Panc1 (cell line): ENCODE measurements around the gene LDLRAD4. TPM values are rescaled to one million over a fixed set of nuclear protein-coding genes. Genes with fewer than 3 reads are reported as not detected.

Experiments
- ATAC-seq: fragments of 200-7000 bp; cut with Tn5 transposase; 2 replicates; pipeline ENCODE4 v1.9.1; 2020; ENCODE audit warnings: mild to moderate bottlenecking, moderate library complexity
- BruUV-seq: library from RNA; stranded (reverse); fragments of 400-500 nt; replicated peaks from 2 replicates; lab custom pipeline; 2021; lab: Mats Ljungman, UMichigan
- CTCF ChIA-PET: fragments of 300-600 bp; sonication (Branson Sonifier 250); formaldehyde crosslinking; loops from one replicate; lab custom pipeline; 2022; ENCODE audit warnings: antibody characterized with exemption; lab: Charles Lee
- POLR2A ChIA-PET: fragments of 300-600 bp; sonication (Branson Sonifier 250); formaldehyde crosslinking; loops from one replicate; lab custom pipeline; 2022; ENCODE audit warnings: antibody characterized with exemption; lab: Charles Lee
- DNase-seq: peaks from one replicate; pipeline ENCODE4 v3.0.0-alpha.2; 2010; ENCODE audit warnings: low read depth, low spot score
- H3K27ac ChIP-seq: 2 replicates; pipeline ENCODE4 v1.5.1; 2011; ENCODE audit warnings: mild to moderate bottlenecking, low read length, inconsistent platforms
- H3K27me3 ChIP-seq: fragments of 200-500 bp; sonication (Bioruptor generic); 2 replicates; pipeline ENCODE4 v1.6.0; 2014; ENCODE audit warnings: low read length, inconsistent platforms; ENCODE audit not compliant: control insufficient read depth, insufficient read depth
- H3K36me3 ChIP-seq: fragments of 200-500 bp; sonication (Bioruptor generic); 2 replicates; pipeline ENCODE4 v1.5.1; 2014; ENCODE audit warnings: inconsistent platforms, mild to moderate bottlenecking, low read length, moderate library complexity; ENCODE audit not compliant: control insufficient read depth, insufficient read depth
- H3K4me1 ChIP-seq: 2 replicates; pipeline ENCODE4 v1.5.1; 2011; ENCODE audit warnings: inconsistent platforms, mild to moderate bottlenecking, low read length, moderate library complexity; ENCODE audit not compliant: control insufficient read depth, insufficient read depth
- H3K4me3 ChIP-seq, 2 experiments: 2 replicates each; pipeline ENCODE4 v1.5.1; 2011 to 2012; ENCODE audit warnings: low read depth in 2 of 2, low read length in 2 of 2, mild to moderate bottlenecking in 2 of 2, inconsistent platforms in 1 of 2, moderate library complexity in 1 of 2
- H3K9me3 ChIP-seq: fragments of 200-500 bp; sonication (Bioruptor generic); 2 replicates; pipeline ENCODE4 v1.5.1; 2014; ENCODE audit warnings: low read depth, mild to moderate bottlenecking, inconsistent platforms, low read length, moderate library complexity; ENCODE audit not compliant: control insufficient read depth, insufficient read depth
- CTCF ChIP-seq: fragments of 450-650 bp; IDR thresholded peaks from 2 replicates; pipeline ENCODE4 v1.5.1; 2017; ENCODE audit warnings: mild to moderate bottlenecking
- POLR2AphosphoS5 ChIP-seq: IDR thresholded peaks from 2 replicates; pipeline ENCODE4 v1.6.1; 2012; ENCODE audit warnings: mild to moderate bottlenecking, low read depth, low read length, moderate library complexity
- REST ChIP-seq, 2 experiments: IDR thresholded peaks; 2 replicates each; pipeline ENCODE4 v1.6.1; 2011 to 2012; ENCODE audit warnings: low read depth in 2 of 2, control low read depth in 1 of 2, low read length in 1 of 2, mild to moderate bottlenecking in 1 of 2, moderate library complexity in 1 of 2; ENCODE audit not compliant: insufficient read depth in 1 of 2
- SIN3A ChIP-seq: IDR thresholded peaks from 2 replicates; pipeline ENCODE4 v1.6.1; 2012; ENCODE audit warnings: low read depth, mild to moderate bottlenecking, low read length, moderate library complexity, borderline replicate concordance; ENCODE audit not compliant: insufficient read depth
- TCF7L2 ChIP-seq: IDR thresholded peaks from 2 replicates; pipeline ENCODE4 v1.6.1; 2011; ENCODE audit warnings: mild to moderate bottlenecking, low read depth, low read length, inconsistent platforms
- in situ Hi-C: cut with HindIII; loops from 2 replicates; pipeline ENCODE4 v1.10.0; 2016; ENCODE audit warnings: low sequenced_read_pairs, low pct_unique_long_range_greater_than_20kb
- intact Hi-C: fragments of 100-400 bp; cut with micrococcal nuclease; formaldehyde crosslinking; loops from one replicate; pipeline ENCODE4 v1.10.0; 2022; ENCODE audit not compliant: unreplicated experiment
- total RNA-seq: library from RNA; stranded (reverse); gene quantifications from one replicate; pipeline ENCODE4 v1.2.1, GENCODE V29; 2021; ENCODE audit not compliant: unreplicated experiment

LDLRAD4 gene
- total RNA-seq, 1 experiment from 2014 or later = 0.28 TPM

- in situ Hi-C loops (no loop called here), intact Hi-C loops (loop anchor here (5.0 to 10.0 kb wide), 2 partner anchors 76 to 239 kb away; no protein-coding TSS in a partner anchor)
- ChIA-PET CTCF (no interaction called here), POLR2A (no interaction called here)
- no TSS peak for BruUV-seq
- TF ChIP-seq TCF7L2 (no peak), POLR2AphosphoS5 (no peak), SIN3A (no peak), CTCF (no peak), REST (IDR thresholded peaks at IDR 0.05; ENCODE audit: insufficient read depth in 1 of 2, low read depth in 2 of 2, low read length in 1 of 2) (no peak)
- ATAC-seq (no peak), DNase-seq (no peak)
- no peak overlapping the region for H3K4me3 ChIP-seq
- no peak overlapping the region for H3K27ac ChIP-seq
- no peaks in the 10 kb centered on the region for H3K36me3 ChIP-seq
- no peaks in the 10 kb centered on the region for H3K9me3 ChIP-seq
- peaks cover 18% of the 10 kb centered on the region for H3K27me3 ChIP-seq
- no peaks in the 10 kb centered on the region for H3K4me1 ChIP-seq
These were observed 337.3 kb downstream of the LDLRAD4 start for GRCh38 chr18:13555865-13556264.

- Histone ChIP-seq H3K4me3 (no peak overlapping the region), H3K4me1 (no peaks in the 10 kb centered on the region), H3K9me3 (no peaks in the 10 kb centered on the region), H3K27me3 (peaks cover 18% of the 10 kb centered on the region), H3K27ac (no peak overlapping the region), H3K36me3 (no peaks in the 10 kb centered on the region)
- BruUV-seq = no TSS peak
- intact Hi-C loops = loop anchor here (5.0 to 10.0 kb wide), 2 partner anchors 76 to 238 kb away; no protein-coding TSS in a partner anchor
- no peak for DNase-seq
- POLR2A ChIA-PET = no interaction called here
- CTCF ChIA-PET = no interaction called here
- no peak for ATAC-seq
- in situ Hi-C loops = no loop called here
- TF ChIP-seq POLR2AphosphoS5 (no peak), SIN3A (no peak), TCF7L2 (no peak), REST (IDR thresholded peaks at IDR 0.05; ENCODE audit: insufficient read depth in 1 of 2, low read depth in 2 of 2, low read length in 1 of 2) (no peak), CTCF (no peak)
These were observed 337.9 kb downstream of the LDLRAD4 start for GRCh38 chr18:13556502-13556901.
